ENCODE data around the gene ANKRD13A. TPM values are rescaled to one million over a fixed set of nuclear protein-coding genes. Genes with fewer than 3 reads are reported as not detected.

The ANKRD13A gene
- total and polyA plus RNA-seq, 2 of the 13 experiments (the other 11 are each of a cell fraction or from before 2014, with no cell fraction given): 34.1 to 41.6 TPM

- TF ChIP-seq BCLAF1 (IDR thresholded peaks at IDR 0.05) (no peak), KLF12 (CRISPR knock-in tag; IDR thresholded peaks at IDR 0.05; ENCODE audit: borderline replicate concordance) (no peak), TEAD2 (CRISPR knock-in tag; IDR thresholded peaks at IDR 0.05) (no peak), ATRX (CRISPR knock-in tag; IDR thresholded peaks at IDR 0.05; ENCODE audit: borderline replicate concordance) (no peak), THYN1 (CRISPR knock-in tag; IDR thresholded peaks at IDR 0.05; ENCODE audit: borderline replicate concordance, low read depth) (no peak), ZNF451 (CRISPR knock-in tag; IDR thresholded peaks at IDR 0.05) (no peak), ZNF260 (CRISPR knock-in tag; IDR thresholded peaks at IDR 0.05; ENCODE audit: borderline replicate concordance, low read depth) (no peak), ZNF703 (CRISPR knock-in tag; IDR thresholded peaks at IDR 0.05; ENCODE audit: borderline replicate concordance) (no peak; the same call in 1 of the 2 replicates), GABPA (IDR thresholded peaks at IDR 0.05; ENCODE audit: low read depth, low read length) (no peak), GABPA (CRISPR knock-in tag; IDR thresholded peaks at IDR 0.05; ENCODE audit: low read depth) (peak; percentile 69), SKIL (CRISPR knock-in tag; IDR thresholded peaks at IDR 0.05; ENCODE audit: borderline replicate concordance) (no peak), SNAPC4 (CRISPR knock-in tag; IDR thresholded peaks at IDR 0.05) (no peak), ZBTB8A (CRISPR knock-in tag; IDR thresholded peaks at IDR 0.05; ENCODE audit: borderline replicate concordance, low read depth) (no peak), LRRFIP1 (CRISPR knock-in tag; conservative IDR thresholded peaks at IDR 0.05) (no peak), AKAP8 (CRISPR knock-in tag; IDR thresholded peaks at IDR 0.05) (no peak)
- TF ChIP-seq, protein P1, sequence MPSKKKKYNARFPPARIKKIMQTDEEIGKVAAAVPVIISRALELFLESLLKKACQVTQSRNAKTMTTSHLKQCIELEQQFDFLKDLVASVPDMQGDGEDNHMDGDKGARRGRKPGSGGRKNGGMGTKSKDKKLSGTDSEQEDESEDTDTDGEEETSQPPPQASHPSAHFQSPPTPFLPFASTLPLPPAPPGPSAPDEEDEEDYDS (CRISPR knock-in tag; IDR thresholded peaks at IDR 0.05): peak; percentile 58; the same call in 1 of the 2 replicates
Observed at GRCh38 chr12:110039085-110039807, 40.0 kb downstream of the ANKRD13A start (continued).

Data from HepG2 (cell line).